HS-5 (cell line): ENCODE measurements around the gene CHCHD5.
A peak's percentile ranks its signal among the peaks of the same experiment; 100 is the strongest.

Source experiments
- DNase-seq: peaks from one replicate; pipeline ENCODE4 v3.0.0-alpha.2; 2012; ENCODE audit warnings: low read depth

The CHCHD5 gene

DNA sequence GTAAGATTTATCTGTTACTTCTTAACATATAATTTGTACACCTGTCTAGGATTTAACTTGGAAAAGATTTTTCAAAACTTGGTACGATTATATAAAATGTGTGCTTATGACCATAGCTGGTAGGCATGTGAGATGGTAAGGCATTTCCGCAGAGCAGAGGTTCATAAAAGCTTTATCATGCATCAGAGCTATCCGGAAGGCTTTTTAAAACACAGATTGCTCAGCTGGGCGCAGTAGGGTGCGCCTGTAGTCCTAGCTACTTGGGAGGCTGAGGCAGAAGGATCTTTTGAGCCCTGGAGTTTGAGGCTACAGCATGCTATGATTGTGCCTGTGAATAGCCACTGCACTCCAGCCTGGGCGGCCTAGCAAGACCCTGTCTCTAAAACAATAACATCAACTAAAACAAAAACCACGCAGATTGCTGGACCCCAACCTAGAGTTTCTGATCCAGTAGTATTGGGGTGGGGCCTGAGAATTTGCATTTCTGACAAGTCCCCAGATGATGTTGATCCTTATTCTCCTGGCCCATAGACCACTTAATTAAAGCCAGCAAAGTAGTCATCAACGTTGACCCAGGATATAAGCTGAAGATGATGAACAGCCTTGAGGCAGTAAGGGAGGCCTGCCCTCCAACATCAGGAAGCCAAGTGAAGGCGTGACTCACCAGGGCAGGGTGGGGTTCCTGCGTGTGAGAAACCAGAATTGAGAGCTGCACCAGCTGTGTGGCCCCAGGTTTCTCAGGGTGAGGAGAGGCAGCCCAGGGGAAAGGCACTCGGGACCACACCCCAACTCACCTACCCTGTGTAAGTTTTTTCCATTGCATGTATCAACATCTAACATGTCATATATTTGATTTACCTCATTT, 39.7 kb downstream of the CHCHD5 start:
- peak; percentile 75 for DNase-seq

DNA sequence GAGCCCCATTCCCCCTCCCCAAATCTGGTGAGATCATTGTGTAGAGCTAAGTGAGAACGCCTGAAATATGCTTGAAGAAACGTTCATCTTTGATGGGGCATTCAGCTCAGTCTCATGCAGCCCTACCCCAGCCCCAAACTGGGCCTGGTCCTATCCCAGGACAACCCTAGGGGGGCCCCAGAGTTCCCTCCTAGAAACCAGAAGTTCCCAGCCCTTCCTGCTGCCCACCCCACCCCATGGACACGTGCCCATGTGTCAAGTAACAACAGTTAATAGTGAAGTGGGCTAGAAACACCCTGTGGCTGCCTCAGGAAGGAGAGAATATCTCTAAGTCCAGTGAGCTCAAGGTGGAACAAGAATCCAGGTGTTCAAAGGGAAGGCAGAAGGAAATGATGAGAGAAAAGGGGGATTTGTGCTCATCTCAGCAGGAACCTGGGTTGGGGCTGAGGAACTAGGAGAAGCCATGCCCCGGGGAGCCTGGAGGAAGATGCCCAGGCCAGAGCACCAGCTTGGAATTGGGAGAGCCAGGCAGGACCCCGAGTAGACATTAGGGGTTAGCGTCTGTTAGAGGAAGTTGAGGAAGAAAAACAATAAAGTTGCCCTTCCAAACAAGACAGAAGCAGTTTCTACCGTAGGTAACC, 41.2 kb downstream of the CHCHD5 start:
- no peak for DNase-seq

DNA sequence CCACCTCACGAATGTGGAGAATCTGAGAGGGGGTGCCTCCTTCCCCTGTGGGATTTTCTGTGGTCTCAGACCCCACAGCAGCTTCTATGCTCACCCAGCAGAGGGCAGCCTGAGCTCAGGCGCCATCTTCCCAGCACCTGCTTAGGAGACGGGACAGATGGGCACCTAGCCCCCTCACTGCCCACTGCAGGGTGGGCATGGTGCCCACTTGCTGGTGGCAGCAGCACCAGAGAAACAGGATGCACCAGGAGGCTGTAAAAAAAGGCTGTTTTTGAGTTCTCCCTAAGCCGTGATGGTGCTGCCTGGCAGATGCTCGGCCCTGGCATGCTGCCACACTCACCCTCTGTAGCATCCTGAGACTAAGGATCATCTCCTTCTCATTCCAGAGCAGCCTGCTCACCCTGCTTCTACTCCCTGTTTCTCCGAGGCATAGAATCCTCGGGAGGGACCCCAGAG, 42.2 kb downstream of the CHCHD5 start:
- peak; percentile 76 for DNase-seq

DNA sequence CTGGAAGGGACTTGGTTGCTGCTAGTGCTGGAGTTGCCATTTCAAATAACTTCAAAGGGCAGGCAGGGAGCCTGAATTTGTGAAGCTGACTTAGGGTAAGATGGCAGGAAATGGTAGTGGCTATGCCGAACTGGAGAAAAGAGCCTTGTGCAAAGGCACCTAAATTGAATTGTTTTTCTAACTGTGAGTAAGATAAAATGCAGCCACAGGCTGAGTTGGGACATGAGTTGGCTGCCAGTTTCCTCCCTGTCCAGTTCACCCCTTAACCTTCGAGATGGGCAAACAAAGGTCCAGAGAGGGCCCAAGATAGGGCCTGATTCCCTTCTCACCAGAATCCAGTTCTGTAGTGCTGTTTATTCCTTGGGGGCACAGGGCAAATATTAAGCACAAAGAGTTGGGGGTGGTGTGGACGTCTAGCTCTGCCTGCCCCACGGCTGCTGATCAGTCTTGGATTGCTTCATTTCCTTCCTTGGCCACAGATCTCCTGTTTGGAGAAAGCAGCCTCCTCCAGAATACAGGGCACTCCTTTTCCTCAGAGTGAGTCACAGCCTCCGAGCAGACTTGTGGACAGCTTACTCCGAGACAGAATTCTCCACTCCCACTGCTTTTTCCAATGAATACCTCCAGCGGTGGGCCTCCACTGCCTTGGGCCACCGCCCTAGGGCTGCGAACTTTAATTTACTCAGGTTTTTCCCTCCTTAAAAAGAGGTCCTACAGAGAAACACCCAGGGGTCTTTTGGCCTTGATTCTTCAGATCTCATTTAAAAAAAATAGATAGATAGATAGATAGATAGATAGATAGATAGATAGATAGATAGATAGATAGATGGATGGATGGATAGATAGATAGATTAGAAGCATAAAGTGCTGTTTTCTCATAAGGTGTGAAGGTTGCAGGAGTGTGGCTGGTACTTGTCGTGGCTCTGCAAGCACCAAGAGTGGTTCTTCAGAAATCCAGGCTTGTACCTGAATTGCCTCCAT, 42.9 kb downstream of the CHCHD5 start:
- DNase-seq, result peak; percentile 96

DNA sequence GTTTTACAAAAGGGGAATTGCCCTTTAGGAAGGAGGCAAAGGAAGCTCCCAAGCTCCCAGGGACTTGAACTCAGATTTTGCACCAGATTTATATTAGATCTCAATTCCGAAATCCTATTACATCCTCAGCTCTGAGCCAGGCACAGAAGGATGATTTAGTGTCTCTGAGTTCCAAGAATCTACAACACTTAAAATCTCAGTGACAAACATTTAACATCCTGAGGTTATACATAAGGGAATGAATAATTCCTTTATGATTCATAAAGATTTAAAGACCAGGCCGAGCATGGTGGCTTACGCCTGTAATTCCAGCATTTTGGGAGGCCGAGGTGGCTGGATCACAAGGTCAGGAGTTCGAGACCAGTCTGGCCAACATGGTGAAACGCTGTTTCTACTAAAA, 44.8 kb downstream of the CHCHD5 start:
- DNase-seq, result no peak

DNA sequence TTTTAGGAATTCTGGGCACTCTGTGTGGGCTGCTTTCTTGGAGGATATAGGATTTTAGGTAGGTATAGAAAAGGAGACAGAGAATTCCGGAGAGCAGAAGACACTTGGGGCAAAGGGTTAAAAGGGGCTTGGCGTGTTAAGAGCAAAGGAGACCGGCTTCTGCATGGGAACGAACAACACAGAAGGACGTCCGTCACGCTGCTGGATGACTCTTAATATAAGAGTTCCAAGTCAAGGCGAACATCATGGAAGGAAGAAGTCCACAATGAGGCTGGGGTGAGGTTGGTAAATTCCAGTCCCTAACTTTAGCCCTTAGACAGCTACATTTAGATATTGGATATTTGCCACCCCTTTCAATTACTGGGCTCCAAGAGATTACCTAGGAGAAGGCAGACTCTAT, 45.4 kb downstream of the CHCHD5 start:
- no peak for DNase-seq

DNA sequence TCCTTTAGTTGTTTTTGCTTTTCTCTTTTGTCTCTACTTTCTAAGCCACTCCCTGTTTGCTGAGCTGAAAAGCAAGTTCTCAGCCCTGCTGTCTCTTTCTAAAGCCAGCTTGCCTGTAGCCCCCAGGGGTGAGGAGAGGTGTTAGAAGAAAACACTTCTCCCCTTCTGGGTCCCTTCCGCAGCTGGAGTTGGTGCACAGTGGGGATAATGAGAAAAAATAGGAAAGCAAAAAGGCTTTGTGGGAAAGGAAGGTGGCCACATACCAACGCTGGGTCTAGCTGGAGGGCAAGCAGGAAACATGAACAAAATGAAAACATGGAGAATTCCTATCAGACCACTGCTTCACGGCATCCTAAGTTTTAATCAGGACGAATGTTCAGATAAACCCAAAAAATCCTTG, 45.9 kb downstream of the CHCHD5 start:
- DNase-seq, result no peak

DNA sequence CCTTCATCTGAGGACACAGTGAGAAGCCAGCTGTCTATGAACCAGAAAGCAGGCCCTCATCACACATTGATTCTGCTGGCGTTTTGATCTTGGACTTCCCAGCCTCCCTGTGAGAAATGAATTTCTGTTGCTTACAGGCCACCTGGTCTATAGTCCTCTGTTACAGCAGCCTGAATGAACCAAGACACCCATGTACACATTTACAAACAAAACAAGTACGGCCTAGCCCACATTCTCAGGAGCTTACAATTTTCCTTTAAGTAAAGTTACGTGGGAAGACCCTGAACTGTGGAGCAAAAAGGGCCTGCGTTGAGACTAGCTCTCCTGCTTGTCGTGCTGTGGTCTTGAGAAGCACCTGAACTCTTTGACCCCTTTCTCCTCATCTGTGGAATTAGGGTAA, 49.3 kb downstream of the CHCHD5 start:
- no peak for DNase-seq

DNA sequence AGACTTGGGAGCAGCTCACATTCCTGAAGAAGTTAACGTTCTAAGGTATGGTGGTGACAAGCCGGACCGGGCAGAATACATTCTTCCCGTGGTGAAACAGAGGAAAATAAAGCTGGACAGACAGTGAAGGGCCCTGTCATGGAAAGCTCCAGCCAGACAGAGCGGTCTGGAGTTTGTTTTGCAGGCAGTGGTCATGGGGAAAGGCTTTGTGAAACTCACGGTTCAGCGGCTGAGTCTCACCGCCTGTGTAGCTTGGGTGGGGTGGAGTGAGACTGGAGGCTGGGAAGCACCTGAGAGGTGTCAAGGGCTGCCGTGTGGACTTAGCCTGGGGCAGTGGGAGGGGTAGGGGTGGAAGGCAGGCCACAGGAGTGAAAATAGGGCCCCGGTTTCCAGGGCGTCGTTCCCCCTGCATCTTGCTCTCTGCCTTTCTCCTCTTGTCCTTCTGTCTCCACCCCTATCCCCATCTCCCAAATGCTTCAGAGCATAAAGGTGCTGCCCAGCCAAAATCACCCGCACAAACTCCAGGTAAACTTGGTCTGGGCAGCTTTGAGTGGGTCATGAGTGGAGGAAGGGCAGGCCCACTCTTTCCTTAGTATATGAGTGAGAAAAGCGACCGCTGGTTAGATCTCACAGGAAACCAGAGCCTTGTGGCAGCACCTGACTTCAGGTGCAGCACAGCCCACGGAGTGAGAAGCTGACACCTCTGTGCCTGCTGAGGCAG, 49.9 kb downstream of the CHCHD5 start:
- no peak for DNase-seq

DNA sequence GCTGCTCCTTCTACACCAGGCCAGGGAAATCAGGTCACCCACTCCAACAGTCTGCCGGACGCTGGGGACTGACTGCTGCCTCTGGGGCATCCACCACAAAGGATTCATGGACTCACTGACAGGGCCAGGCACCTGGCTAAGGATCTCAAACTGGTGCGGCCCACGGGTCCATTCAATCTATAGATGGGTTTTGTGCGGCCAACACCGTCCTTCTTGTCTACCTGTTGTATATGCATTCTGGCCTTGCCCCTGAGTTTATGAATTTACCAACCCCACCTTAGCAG, 50.4 kb downstream of the CHCHD5 start:
- DNase-seq, result no peak

DNA sequence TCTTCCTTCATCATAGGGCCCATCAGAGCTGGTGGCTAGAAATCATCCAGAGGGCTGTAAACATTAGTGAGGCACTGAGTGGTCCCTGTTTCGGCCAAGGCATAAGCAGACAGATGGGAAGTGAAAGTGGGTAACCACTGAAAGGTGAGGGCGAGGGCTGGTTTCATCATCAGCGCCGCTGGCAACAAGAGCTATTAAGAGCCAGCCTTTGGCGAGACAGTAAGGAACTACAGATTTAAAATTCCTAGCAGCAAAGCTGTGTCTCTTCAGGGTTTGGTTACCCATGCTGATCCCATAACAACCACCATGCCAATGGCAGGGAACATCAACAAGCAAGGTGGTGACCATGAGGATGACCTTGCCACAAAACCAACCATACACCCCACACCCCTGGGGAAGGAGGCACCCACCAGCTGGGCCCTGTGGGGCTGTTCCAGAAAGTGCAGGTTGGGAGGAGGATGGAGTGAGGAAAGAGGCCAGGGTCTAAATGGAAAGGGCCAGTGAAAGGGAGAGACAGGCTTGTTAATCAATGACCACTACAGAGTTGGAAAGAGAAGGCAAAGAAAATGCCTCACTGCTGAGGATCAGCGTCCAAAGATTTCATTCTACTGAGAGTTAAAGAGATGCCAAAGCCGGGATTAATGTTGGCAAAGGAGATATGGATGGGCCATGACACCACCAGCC, 52.3 kb downstream of the CHCHD5 start:
- DNase-seq, result no peak

DNA sequence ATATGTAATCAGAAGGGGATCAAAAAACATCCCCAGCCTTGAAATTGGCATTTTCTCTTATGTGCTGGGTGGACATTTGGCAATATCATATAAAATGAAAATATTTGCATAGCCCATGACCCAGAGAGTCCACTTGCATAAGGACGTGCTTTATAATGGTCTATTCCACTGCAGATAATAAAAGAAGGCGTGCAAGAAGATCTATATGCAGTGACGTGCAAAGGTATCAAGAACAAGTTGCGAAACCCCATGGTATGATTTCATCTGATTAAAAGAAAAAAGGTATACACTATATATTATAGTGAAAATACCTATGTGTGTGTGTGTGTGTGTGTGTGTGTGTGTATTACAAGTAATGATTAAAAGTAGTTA, 52.9 kb downstream of the CHCHD5 start:
- no peak for DNase-seq
